GM20000 (cell line): ENCODE measurements around the gene TPMT.
"Not testable (repeated sequence)": the region's sequence is repeated elsewhere in the genome, so short reads cannot be mapped to it uniquely, and the experiment has no call there.

ENCODE experiments used
- DNase-seq: peaks from one replicate; pipeline ENCODE4 v3.0.0; 2012; ENCODE audit warnings: low spot score
- TF ChIP-seq, protein P1 (sequence below): IDR thresholded peaks from 2 replicates; pipeline ENCODE4 v1.5.1; 2012; ENCODE audit warnings: mild to moderate bottlenecking, control low read depth; ENCODE audit errors: extremely low read depth, missing control alignments

Gene TPMT

DNA sequence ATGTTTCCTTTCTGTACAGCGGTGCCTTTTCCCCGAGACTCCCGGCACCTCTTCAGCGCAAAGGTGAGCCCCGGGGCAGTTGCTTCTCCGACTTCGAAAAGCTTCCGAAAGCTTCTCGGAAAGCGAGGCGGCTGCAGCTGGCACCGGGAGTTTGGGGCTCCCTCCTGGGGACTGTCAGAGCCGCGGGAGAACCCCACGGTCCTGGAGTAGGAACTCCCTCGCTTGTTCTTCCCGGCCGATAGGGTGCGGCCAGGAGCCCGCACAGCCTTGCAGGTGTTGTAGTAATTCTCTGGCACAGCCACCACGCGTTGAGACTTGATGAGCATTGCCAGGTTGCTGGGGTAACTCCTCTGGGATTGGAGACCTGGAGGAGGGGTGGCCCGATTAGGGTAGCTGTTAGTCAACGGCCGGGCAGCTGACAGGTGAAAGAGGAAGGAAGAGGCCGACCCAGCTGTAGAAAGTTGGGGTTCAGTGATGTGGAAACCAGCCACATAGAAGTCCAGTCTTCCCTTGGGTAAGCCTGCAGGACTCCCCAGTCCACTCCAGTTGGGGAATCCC lies 1.1 kb upstream of the TPMT start:
- TF ChIP-seq, protein P1, sequence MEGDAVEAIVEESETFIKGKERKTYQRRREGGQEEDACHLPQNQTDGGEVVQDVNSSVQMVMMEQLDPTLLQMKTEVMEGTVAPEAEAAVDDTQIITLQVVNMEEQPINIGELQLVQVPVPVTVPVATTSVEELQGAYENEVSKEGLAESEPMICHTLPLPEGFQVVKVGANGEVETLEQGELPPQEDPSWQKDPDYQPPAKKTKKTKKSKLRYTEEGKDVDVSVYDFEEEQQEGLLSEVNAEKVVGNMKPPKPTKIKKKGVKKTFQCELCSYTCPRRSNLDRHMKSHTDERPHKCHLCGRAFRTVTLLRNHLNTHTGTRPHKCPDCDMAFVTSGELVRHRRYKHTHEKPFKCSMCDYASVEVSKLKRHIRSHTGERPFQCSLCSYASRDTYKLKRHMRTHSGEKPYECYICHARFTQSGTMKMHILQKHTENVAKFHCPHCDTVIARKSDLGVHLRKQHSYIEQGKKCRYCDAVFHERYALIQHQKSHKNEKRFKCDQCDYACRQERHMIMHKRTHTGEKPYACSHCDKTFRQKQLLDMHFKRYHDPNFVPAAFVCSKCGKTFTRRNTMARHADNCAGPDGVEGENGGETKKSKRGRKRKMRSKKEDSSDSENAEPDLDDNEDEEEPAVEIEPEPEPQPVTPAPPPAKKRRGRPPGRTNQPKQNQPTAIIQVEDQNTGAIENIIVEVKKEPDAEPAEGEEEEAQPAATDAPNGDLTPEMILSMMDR = peak; percentile 15
- DNase-seq = peak; percentile 67

DNA sequence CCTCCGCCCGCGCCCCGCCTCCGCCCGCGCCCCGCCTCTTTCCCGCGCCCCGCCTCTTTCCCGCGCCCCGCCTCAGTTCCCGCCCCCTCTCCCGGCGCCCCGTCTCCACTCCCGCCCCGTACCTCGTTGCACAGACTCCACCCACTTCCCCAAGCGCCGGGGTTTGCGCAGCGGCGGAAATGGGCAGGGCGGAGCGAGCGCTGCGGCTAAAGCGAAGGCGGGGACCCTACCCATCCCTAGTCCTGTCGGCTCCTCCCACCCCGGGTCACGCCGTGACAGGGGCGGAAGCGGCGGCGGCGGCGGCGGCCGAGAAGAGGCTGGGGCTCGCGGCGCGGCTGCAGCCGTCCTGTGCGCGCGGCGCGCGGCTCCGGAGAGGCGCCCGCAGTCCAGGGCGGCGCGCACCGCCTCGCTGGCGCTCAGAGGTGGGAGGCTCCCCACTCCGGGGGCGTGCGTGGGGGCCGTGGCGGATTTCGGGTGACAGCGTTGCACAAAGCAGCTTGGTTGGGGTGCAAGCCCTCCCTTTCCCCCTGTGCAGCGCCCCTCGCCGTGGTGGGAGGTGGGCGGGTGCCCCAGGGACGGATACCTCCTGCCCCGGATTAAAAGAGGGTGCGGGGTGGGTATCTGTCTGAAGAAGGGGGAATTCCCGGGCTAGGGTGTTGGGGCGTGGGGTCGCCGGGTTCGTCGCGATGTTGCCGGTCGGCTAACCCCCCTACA lies 430 bp upstream of the TPMT start, which contains the start of gene KDM1B:
TSS of gene KDM1B (plus strand) at position 273 of the 714 bp plus-strand sequence. CDS start 4,474 bp downstream, outside the sequence.
- DNase-seq = peak; percentile 100
- TF ChIP-seq, protein P1 = no peak

DNA sequence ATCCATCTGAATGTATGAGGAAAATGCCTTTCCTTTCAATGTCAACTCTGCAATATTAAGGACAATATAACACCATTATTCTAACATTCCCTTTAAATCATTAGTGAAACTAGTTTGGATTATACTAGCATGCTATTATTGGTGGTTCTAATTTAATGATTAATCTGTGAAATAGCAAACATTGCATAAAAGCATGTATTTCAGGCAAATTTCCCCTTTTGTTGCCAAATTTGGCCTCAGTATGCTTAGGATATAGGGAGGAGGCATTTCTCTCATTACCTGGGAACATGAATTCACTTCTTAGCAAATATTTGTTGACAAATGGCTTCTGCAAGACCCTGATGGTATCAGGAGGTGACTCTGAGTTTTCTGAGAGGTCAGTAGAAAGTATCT lies 1.6 kb downstream of the TPMT start:
- TF ChIP-seq, protein P1 = no peak
- DNase-seq = no peak

DNA sequence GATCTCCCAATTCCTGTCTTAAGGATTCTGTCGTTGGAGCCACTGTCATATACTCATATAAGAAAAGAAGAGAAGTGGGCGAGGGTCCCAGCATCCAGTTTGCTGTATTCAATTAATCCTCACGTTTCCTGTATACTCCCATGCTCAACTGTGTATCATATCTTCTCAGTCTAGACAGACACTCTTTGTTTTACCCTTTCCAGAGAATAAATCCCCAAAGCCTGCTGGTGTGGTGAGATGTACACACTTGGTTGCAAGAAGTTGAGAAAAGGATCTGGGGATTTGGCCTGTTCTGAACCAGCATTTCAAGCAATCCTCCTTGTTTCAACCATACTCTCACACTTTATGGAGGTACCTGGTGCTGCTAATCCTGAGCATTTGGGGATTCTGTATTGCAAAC lies 3.1 kb downstream of the TPMT start:
- no peak for DNase-seq
- TF ChIP-seq, protein P1 = no peak

DNA sequence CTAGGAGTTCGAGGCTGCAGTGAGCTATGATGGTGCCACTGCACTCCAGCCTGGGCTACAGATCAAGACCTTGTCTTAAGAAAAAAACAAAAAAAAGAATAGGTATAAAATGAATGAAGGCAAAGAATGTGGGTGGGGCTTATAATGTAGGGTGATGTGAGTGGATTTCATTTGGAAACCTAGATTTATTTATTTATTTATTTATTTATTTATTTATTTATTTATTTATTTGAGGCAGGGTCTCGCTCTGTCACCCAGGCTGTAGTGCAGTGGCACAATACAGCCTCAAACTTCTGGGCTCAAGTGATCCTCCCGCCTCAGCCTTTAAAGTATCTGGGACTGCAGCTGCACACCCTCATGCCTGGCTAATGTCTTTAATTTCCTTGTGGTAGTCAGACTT lies 3.5 kb downstream of the TPMT start:
- not testable (repeated sequence) for DNase-seq

DNA sequence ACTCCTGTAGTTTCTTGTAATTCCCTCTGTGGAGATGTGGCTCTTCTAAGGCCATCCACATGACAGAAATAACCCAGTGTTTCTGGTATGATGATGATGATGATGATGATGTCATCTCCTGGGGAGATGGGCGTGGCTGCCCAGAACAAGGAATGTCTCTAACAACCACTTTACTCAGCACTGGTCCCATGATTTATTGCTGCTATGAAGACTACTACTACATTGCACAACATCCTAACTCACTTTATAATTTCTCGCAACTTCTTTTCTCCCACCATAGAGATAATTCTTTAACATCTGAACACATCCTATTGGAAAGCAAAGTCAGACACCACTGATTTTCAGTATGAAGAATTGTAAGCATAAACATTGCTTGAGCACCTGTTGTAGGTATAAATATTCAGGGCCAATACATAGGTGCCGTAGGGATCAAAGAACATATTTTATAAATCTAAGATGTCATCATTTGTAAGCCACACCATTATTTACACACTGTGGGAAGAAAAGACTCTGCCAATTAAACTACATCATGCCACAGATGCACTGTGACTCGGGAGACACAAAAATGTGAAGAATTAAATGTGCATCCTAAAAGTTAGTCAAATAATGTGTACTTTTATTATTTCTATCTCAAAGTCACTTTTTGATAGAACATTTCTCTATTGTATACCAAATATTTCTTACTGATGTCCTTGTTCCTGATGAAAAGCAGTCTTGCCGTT lies 6.4 kb downstream of the TPMT start:
- TF ChIP-seq, protein P1 = no peak
- no peak for DNase-seq

DNA sequence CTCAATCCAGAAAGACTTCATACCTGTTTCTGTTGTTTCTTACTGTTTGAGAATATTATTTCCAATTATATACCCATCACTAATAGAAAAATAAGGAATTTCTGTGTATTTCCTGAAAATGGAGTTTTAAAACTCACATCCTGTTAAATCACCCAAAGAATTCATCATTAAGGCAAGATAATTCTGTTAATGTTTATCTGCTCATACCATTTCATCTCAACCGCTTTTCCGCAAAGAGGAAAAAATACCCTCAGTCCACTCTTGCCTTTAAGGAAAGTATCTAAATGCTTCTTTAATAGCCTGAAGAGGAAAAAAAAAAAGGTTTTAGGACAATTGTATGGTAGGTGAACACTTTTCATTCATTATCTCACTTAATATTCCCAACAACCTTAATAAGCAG lies 7.3 kb downstream of the TPMT start:
- TF ChIP-seq, protein P1 = no peak
- DNase-seq = no peak
